ENCODE measurements around the gene ELAVL3. TPM values are rescaled to one million over a fixed set of nuclear protein-coding genes. Genes with fewer than 3 reads are reported as not detected.

The ELAVL3 gene
- total RNA-seq, 1 donor from 2014 or later, result not detected

DNA sequence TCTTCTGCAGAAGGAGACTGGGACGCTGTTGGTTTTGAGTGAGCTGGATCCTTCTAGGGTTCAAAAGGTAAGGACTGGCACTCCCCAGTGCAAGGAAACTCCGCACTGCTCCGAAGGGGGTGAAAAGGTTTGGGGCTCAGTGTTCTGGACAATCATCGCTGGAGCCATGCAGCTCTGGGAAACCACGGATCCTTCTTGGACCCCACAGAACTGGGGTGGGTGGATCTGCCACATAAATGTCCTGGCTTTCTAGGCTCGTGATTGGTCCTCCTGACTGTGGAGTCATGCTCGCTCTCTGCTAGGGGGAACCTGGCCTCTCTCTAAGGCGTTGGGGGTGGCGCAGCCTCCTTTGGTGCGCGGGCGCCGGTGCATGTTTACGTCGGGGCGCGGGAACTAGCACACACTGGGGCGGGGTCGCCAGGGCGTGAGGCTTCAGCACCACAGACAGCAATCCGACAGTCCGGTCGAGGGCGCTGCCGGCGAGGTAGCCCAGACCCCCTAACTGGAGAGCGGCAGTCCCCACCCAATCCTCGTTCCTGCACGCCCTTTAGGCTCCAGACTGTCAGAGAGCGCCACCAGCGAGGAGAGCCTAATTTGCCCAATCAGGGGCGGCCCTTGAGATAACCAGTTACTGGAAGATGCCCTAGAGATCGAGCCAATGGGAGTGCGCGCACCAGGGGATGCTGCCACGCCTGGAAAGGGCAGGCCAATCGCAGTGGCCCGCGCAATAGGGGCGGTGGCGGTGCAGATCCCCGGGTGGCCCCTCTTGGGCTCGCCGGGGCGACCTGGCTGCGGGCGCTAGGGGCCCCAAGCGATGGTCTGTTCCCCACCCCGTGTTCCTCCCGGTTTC lies 913 bp upstream of the ELAVL3 start:
- H3K4me1 ChIP-seq, result peaks cover 3 to 9% of the 10 kb centered on the region in 2 donors
- H3K4me3 ChIP-seq, result peak overlapping the region; percentile 34 to 44
- TF ChIP-seq, protein P1, sequence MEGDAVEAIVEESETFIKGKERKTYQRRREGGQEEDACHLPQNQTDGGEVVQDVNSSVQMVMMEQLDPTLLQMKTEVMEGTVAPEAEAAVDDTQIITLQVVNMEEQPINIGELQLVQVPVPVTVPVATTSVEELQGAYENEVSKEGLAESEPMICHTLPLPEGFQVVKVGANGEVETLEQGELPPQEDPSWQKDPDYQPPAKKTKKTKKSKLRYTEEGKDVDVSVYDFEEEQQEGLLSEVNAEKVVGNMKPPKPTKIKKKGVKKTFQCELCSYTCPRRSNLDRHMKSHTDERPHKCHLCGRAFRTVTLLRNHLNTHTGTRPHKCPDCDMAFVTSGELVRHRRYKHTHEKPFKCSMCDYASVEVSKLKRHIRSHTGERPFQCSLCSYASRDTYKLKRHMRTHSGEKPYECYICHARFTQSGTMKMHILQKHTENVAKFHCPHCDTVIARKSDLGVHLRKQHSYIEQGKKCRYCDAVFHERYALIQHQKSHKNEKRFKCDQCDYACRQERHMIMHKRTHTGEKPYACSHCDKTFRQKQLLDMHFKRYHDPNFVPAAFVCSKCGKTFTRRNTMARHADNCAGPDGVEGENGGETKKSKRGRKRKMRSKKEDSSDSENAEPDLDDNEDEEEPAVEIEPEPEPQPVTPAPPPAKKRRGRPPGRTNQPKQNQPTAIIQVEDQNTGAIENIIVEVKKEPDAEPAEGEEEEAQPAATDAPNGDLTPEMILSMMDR (IDR thresholded peaks at IDR 0.05), result no peak
- peaks cover 11 to 22% of the 10 kb centered on the region in 2 donors for H3K36me3 ChIP-seq
- intact Hi-C loops (cut with DNase I), result loop anchor here (1.0 to 2.0 kb wide), 2 partner anchors 107 to 188 kb away; partner anchors contain the start of gene SWSAP1
- DNase-seq (ENCODE audit: low spot score in 2 of 2), result peak; percentile 19 to 79
- peaks cover 24% of the 10 kb centered on the region for H3K27me3 ChIP-seq
- no peaks in the 10 kb centered on the region for H3K9me3 ChIP-seq
- H3K27ac ChIP-seq, result no peak overlapping the region

DNA sequence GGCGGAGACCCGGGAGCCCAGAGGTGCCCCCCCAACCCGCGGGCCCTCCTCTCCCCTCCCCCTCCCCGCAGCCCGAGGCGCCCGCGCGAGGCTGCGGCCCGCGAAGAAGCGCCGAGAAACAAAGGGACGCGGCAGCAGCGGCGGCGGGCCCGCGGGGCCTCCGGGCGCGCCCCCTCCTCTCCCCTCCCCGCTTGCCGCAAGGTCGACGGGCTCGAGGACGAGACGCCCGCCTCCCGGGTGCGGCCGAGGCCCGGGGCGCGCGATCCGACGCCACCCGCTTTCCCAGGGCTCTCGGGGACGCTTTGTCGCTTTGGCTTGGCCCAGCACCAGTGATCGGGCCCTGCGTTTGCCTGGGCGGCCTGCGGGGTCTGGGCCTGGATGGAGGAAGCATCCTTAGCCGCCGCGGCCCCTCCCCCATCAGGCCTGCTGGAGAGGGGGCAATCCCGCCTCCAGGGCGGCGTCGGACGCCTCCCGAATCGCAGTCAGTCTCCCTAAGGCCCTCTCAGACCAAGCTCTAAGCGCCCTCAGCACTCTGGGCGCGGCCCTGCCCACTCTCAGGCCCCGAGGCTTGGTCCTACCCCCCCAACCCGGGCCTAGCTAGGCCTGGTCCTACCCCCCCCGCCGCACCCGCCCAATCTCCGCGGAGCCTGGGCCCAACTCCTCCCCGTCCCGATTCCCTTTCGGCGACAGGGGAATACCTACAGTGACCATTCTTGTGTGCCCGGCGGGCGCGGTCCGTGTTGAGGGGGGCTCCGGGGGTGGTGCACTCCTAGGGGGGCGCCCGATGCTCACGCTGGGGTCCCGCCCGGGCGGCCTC lies 740 bp downstream of the ELAVL3 start:
- intact Hi-C loops (cut with DNase I), result no loop called here
- TF ChIP-seq, protein P1 (IDR thresholded peaks at IDR 0.05), result no peak
- DNase-seq (ENCODE audit: low spot score in 2 of 2), result no peak
- no peak overlapping the region for H3K27ac ChIP-seq
- H3K4me1 ChIP-seq, result peaks cover 3 to 9% of the 10 kb centered on the region in 2 donors
- H3K4me3 ChIP-seq, result peak overlapping the region in 1 of 2 donors; percentile 40
- H3K9me3 ChIP-seq, result no peaks in the 10 kb centered on the region
- H3K27me3 ChIP-seq, result peaks cover 24% of the 10 kb centered on the region
- H3K36me3 ChIP-seq, result peaks cover 6 to 15% of the 10 kb centered on the region in 2 donors

DNA sequence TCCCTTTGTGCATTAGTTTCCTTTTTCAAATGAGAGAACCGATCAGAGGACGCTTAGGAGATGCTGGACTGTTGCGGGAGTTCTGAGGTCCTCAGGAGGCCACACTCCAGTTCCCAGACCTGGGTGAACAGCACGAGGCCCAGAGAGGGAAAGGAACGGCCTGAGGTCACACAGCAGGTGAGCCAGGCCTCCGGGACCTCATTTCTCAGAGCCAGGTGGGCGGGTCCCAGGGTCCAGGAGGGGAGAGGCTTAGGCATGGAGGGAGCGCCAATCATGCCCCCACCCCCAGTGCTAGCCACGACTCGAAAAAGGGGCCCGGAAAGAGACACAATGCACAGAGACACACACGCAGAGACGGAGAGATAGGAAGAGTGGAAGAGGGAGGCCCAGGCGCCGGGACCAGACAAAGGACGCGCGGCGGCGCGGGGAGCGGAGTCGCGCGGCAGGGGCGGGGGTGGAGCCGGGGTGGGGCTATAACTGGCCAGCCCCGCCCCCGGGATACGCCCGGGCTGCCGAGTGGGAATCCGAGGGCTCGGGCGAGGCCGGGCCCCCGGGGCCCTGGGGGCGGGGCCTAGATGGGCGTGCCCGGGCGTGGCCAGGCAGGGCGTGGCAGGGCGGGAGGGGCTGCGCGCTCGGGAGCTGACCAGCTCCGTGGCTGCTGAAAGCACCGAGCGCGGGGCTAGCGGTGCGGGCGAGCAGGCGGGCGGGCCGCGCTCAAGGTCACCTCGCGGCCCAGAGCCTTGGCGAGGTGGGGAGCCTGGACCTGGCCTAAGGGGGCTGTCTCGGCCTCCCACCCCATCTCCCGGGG lies 1.6 kb downstream of the ELAVL3 start:
- TF ChIP-seq, protein P1 (IDR thresholded peaks at IDR 0.05), result no peak
- H3K9me3 ChIP-seq, result no peaks in the 10 kb centered on the region
- peaks cover 6 to 11% of the 10 kb centered on the region in 2 donors for H3K36me3 ChIP-seq
- peaks cover 3 to 9% of the 10 kb centered on the region in 2 donors for H3K4me1 ChIP-seq
- peak overlapping the region in 1 of 2 donors; percentile 40 for H3K4me3 ChIP-seq
- H3K27me3 ChIP-seq, result peaks cover 24% of the 10 kb centered on the region
- H3K27ac ChIP-seq, result no peak overlapping the region
- intact Hi-C loops (cut with DNase I), result no loop called here
- DNase-seq (ENCODE audit: low spot score in 2 of 2), result no peak

DNA sequence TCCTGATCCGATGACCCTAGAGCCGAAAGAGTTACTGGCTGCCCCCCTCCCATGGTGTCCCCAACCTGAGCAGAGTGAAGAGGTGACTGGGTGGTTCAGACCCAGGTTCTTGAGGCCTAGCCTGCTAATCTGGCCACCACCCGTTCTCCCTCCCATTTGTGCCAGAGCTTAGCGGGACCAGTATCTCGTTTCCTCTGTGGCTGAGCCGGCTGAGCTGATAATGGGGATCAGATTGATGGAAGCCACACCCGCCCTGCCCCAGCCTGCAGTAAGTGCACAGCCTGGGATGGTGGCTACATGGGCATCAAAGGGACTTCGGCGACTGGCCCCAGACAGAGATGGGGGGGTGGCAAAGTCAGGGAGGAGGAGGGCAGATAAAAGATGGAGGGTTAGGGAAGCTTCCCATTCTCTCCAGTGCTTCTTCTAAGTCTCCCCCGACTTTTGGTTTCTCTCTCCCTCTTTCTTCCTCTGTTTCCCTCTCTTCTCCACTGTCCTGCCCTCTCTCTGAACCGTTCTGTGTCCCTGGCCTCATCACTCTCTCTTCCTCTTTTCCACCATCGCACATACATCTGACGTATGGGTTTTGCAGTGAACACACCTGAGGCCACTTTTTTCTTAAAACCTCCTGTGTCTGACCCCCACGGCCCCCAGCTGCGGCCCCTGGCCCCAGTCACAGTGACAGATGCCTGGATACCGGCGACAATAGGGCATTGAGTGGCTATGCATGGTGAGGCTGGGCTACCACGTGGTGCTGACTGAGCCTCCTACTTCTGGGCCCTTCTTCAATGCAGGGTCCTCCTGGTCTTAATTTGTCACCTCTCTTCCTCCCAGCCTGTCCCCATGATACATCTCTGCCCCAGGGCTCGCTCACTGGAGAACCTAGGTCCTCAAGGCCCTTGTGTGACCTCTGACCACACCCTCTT lies 2.4 kb downstream of the ELAVL3 start:
- Histone ChIP-seq H3K4me1 (peaks cover 3 to 9% of the 10 kb centered on the region in 2 donors), H3K27me3 (peaks cover 24% of the 10 kb centered on the region), H3K9me3 (no peaks in the 10 kb centered on the region), H3K4me3 (no peak overlapping the region), H3K27ac (no peak overlapping the region), H3K36me3 (peaks cover under 1 to 2% of the 10 kb centered on the region in 2 donors)
- no peak for DNase-seq (ENCODE audit: low spot score in 2 of 2)
- TF ChIP-seq, protein P1 (IDR thresholded peaks at IDR 0.05), result no peak
- intact Hi-C loops (cut with DNase I), result no loop called here

Data from ascending aorta (tissue), 2 donors.